Muscle of arm (tissue), 12 donors: ENCODE data around the gene RNF212. TPM values are rescaled to one million over a fixed set of nuclear protein-coding genes. Genes with fewer than 3 reads are reported as not detected.

ENCODE experiments used
- DNase-seq: peaks from one replicate; pipeline ENCODE4 v3.0.0-alpha.2; 2013
- polyA plus RNA-seq, 12 donors: library from polyadenylated mRNA; unstranded; fragments of 120-200 nt; gene quantifications; one replicate each; pipeline ENCODE4 v1.2.1, GENCODE V29; 2013; ENCODE audit not compliant: insufficient read length in 12 of 12

The RNF212 gene
- polyA plus RNA-seq, 12 donors, result 2.3 to 10.0 (median 3.7) TPM; not detected in 1

- DNase-seq, result no peak
These were observed 22.6 kb downstream of the RNF212 start for GRCh38 chr4:1090465-1091440.

GRCh38 chr4:1090036-1090435, 23.3 kb downstream of the RNF212 start:
- DNase-seq, result no peak

DNA sequence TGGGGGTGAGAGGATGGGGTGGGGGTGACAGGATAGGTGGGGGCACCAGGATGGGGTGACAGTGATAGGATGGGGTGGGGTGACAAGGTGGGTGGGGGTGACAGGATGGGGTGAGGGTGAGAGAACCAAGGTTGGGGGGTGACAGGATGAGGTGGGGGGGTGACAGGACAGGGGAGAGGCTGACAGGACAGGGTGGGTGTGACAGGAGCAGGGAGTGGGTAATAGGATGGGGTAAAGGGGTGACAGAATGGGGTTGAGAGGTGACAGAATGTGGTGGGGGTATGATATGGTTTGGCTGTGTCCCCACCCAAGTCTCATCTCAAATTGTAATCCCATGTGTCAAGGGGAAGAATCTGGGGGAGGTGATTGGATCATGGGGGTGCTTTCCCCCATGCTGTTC, 26.0 kb downstream of the RNF212 start:
- DNase-seq, result no peak

GRCh38 chr4:1086011-1086410, 27.4 kb downstream of the RNF212 start:
- DNase-seq, result no peak

- DNase-seq, result no peak
These were observed 28.0 kb downstream of the RNF212 start for GRCh38 chr4:1085404-1085799.

DNA sequence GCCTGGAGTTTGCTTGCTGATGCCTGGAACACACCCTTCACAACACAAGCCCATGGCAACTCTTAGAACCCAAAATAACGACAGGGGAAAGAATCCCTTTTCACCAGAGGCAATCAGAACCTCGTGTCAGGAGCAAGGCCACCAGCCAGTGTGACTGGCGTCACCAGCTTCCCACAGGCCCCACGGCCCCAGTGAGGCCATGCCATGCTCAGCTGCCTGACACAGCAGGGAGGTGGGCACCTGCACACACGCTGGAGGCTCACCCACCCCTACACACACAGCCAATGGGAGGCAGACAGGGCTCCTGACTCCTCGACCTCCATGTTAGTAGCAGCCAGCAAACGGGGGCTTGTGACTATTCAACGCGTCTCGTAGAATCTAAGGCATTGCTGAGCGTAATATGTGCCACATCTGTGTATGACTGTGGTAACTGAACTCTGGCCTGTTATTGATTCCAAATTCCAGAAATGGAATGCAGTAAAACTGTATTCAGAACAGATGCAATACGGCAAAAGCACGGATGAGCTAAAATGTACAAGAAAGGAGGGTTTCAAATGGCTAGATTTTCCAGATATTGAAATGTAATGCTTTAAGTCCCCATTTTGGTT, 28.5 kb downstream of the RNF212 start:
- DNase-seq, result no peak

GRCh38 chr4:1084394-1084793, 29.0 kb downstream of the RNF212 start:
- DNase-seq, result no peak

- DNase-seq, result no peak
These were observed 30.9 kb downstream of the RNF212 start for GRCh38 chr4:1082215-1083182.

GRCh38 chr4:1081689-1082040, 31.7 kb downstream of the RNF212 start:
- DNase-seq, result no peak

DNA sequence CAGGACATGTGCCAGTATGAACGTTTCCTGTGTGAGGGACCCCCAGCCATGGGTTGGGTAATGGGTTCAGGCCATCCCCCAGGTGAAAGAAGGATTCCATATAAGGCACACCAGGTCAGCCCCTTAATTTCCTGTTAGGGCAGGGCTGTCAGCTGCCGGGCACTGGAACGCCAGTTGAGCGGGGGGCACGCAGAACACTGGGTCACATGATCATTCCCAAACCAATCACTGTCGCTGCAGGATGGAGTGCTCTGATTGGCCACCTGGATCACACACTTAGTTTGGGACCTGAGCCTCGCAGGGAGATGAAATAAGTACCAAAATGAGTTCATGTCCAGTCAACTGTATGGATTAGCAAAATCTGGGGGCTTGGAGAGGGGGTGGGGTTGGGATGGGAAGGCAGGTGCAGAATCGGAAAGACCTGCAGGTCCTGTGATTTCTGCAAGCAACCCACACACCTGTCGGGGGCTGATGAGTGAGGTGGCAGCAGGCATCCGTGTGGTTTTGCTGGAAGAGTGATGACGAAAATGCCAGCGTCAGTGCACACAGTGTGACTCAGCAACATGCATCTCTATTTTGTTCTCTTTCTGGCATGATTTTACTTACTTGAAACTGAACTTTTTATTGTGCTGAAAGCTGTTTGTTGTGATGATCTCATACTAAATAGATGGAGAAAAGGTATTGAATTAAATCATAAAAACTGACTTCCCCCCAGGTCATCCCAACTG, 32.2 kb downstream of the RNF212 start:
- DNase-seq, result no peak

DNA sequence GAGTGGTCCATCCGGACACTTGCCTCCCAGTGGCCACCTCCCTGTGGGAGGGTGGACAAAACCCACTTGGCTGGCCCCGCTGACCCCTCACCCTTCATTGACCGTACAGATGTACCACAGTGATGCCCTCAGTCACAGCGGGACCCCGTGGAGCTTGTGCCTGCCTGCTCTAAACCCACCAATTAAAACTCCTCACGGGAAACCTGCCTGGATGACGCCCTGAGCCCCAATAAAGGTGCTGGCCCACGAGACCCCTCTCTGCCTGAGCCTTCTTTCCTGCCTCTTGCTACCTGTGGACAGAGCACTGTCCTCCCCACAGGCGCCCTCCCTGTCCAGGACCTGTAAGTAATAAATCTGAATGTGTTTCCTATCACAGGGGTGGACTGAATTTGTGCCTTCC, 32.9 kb downstream of the RNF212 start:
- no peak for DNase-seq

DNA sequence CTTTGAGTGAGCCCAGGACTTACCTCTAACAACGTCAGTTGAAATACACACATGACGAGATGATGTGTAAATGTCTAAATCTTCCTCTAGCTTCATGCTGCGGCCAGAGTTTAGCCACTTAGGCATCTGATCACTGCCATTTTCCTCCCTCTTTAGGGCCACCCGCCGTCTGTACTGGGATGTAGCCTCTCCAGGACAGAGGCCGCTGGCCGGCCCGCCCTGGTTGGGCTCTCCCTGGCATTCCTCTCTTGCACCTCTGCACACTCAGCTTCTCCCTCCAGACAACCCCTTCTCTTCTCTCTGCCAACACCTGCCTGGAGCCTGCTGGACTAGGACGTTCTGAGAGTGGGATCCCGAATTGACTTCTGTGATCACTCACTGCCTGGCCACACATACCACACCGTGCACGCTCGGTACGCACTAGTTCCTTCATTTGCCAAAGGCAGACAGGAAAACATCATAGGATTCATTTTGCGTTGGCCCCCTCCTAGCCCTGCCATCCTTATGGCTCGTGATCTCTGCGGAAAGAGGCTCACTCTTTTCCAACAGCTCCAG, 33.6 kb downstream of the RNF212 start:
- no peak for DNase-seq

DNA sequence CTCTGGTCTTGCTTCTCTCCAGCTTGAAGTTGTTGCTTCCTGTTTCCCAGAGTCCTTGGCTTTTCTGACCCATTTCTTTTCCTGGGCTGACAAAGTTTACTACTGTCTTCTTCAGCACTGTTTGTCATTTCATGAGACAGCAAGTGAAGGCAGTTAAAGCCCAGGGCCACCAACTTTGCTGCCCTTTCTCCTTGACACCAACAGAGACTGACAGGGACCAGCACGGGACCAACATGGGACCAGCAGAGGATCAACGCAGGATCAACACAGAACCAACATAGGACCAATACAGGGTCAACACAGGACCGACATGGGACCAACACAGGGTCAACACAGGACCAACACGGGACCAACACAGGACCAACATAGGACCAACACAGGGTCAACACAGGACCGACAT, 34.9 kb downstream of the RNF212 start:
- no peak for DNase-seq

DNA sequence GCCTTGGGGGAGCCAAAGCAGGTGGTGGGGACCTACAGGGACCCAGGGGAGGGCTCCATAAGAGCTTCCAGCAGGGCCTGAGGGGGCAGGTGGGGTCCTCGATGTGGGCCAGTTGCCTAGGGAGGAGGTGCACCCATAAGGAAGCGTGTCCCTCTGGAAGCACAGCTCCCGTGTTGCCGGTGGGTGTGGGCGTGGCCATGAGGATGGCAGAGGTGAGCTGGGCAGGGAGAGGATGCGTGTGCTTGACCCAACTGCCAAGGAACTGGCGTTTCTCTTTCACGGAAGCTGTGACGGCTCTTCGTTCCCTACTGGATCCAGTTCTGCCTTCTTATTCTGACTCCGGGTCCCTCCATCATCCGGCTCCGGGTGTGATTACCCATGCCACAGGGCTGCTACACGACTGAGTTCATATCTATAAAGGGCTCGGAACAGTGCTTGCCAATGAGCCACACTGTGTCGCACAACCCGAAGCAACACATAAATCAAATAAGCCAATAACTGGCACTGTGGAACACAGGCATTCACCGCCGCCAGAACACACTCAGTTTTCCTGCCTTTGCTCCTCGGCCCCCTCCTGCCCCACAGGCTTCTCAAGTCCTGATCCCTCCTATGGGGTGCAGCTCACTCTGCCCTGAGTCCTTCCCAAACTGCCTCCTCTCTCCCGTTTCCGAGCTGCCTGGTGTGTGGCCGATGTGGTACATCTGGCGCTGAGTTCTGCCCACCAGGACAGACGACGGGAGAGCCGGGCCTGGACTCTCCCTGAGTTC, 35.5 kb downstream of the RNF212 start:
- DNase-seq, result no peak

DNA sequence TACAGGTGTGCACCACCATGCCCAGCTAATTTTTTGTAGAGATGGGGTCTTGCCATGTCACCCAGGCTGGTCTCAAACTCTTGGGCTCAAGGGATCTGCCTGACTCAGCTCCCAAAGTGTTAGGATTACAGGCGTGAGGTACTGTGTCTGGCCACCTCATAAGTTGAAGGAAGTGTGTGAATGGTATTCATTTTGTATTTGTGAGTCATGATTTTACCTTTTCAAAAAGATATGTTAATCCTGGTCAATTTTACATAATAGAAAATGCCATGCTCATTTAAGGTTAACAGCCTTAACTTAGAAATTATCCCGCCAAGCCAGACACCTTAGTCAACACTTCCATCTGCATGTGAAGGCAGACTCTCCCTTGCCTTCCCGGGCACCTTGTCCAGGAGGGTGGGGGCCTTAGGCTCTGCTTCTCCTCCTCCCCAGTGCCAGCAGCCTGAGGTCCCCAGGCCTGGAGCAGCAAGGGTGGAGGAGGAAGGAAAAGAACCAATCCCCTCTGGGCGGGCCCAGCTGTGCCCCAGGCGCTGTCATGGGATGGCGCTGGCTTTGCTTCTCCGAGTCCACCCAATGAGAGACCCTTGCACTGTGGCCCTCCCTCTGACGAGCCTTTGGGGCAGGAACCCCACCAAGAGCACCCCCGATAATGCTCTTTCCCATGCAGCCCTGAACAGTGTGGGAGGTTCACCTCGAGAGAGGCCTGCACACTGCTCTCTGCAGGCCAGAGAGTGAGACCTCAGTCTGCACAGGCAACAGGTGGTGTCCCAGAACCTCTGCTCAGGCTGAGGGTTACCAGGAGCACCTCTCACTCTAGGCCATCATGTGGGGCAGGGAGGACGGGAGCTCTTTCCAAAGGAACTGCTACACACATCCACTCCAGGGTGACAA, 37.3 kb downstream of the RNF212 start:
- DNase-seq, result no peak

DNA sequence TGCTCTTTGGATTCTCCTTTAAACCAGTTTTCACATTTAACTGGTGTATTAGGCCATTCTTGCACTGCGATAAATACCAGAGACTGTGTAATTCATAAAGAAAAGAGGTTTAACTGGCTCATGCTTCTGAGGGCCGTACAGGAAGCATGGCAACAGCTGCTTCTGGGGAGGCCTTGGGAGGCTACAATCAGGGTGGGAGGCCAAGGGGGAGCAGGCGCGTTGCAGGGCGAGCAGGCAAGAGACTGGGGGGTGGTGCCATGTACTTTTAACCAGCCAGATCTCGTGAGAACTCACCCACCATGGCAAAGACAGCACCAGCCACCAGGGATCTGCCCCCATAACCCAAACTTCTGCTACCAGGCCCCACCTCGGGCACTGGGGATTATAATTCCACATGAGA, 38.1 kb downstream of the RNF212 start:
- no peak for DNase-seq

DNA sequence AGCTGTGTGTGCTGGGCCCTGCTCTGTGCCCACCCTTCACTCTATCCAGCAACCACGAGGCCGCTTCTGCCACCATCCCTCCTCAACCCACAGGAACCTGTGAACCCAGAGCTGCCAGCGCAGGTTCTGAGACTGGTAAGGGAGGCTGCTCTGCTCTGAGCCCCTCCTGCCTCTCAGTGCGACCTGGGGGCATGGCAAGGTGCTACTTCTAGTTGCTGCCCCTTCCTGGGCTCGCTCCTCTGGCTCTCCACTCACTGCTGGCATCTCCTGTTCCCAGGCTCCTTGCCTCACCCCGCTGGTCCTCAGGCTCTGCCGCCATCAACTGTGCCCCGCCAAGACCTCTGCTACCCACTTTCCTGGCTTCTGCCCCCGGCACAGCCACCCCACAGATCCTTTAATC, 39.3 kb downstream of the RNF212 start:
- no peak for DNase-seq

DNA sequence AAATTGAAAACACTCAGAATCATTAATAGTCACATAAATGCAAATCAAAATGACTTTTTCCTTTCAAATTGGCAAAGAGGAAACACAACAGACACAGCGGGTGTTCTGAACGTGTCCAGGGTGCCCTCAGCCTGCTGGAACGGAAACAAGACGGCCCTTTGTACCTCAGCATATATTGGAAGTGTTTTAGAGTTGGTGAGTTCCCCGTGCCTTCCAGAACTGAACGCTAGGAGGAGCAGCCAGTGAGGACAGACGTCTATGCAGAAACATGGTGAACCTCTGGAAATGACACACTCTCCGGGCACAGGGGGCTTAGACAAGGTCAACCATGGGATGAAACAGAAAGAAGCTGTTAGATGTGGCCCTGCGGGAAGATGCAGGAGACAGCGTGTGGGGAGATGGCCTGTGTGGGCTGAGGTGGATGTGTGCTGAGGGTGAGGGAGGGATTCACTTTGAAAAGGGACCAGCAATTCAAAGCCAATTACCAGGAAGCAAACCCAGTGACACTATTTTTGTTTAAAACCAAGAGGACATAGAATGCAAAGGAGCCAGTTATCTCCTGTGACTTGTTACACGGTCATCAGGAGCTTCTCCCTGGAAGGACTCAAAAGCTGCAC, 40.4 kb downstream of the RNF212 start:
- peak; percentile 39 for DNase-seq

DNA sequence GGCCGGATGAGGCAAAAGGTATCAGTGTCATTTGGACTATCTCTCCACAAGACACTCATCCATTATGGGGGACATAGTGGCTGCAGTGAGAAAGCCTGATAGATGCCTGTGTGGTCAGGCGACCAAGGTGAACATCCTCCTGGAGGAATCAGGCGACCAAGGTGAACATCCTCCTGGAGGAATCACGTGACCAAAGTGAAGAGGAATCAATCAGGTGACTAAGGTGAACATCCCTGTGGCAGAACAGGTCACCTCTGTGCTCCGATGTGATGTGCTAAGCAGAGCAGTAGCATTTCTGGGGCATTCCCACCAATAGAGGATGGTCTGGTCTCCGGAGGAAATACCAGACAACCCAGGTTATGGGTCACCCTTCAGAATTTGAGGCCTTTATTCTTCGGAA, 44.0 kb downstream of the RNF212 start:
- no peak for DNase-seq
